HG03558 (cell line): ENCODE measurements around the gene FLT3.
"Not testable (repeated sequence)": the region's sequence is repeated elsewhere in the genome, so short reads cannot be mapped to it uniquely, and the experiment has no call there.

Experiments
- ATAC-seq: cut with Tn5 transposase; IDR thresholded peaks from one replicate; pipeline ENCODE4 v1.9.1; 2021; ENCODE audit warnings: moderate number of reproducible peaks; ENCODE audit not compliant: unreplicated experiment; ENCODE audit errors: extremely low read depth

Gene FLT3

DNA sequence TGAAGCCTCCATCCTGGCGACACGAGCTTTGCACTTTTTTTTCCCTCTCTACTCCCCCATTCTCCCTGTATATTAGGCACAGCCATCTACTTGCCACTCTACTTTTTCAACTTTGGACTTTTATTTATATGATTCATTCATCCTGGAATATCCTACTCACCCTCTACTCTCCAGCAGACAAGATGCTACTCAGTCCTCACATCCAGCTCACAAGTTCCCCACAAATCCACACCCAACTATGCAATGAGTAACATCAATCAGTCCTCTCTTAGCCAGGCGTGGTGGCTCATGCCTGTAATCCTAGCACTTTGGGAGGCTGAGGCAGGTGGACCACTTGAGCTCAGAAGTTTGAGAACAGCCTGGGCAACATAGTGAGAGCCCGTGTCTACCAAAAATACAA, 88.0 kb downstream of the FLT3 start:
- ATAC-seq = no peak

GRCh38 chr13:28010046-28010445, 90.3 kb downstream of the FLT3 start:
- ATAC-seq = no peak

DNA sequence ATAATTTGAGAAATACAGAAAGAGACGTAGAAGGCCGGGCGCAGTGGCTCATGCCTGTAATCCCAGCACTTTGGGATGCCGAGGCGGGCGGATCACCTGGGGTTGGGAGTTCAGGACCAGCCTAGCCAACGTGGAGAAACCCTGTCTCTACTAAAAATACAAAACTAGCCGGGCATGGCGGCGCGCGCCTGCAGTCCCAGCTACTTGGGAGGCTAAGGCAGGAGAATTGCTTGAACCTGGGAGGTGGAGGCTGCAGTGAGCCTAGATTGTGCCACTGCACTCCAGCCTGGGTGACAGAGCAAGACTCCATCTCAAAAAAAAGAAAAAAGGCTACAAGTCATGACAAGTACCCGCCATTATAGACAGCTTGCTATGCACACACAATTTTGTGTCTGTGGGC, 95.4 kb downstream of the FLT3 start:
- not testable (repeated sequence) for ATAC-seq

- no peak for ATAC-seq
These were observed 97.3 kb downstream of the FLT3 start for GRCh38 chr13:28002886-28003698.

- no peak for ATAC-seq
These were observed 98.4 kb downstream of the FLT3 start for GRCh38 chr13:28001837-28002473.

DNA sequence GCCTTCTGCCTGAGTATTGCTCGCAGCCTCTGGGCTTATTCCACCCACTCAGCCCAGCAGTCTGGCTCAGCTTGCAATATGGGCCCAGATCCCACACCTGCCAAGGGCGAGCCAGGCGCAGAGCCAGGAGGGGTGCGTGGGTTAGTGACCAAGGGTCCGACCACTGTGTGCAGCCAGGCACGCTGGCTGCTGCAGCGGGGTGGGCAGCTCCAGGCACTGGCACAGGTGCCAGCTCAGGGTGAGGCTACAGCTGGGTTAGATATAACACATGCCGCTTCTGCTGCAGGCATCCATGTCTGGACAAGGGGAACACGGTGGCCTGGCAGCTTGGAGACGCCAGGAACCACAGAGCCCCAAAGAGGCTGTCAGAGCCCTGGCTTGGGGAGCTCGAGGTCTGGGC, 99.3 kb downstream of the FLT3 start:
- ATAC-seq = no peak

- ATAC-seq = no peak
These were observed 99.8 kb downstream of the FLT3 start for GRCh38 chr13:28000567-28000966.

GRCh38 chr13:27997904-27998522, 102.4 kb downstream of the FLT3 start:
- ATAC-seq = no peak

- no peak for ATAC-seq
These were observed 108.5 kb downstream of the FLT3 start for GRCh38 chr13:27991881-27992280.

DNA sequence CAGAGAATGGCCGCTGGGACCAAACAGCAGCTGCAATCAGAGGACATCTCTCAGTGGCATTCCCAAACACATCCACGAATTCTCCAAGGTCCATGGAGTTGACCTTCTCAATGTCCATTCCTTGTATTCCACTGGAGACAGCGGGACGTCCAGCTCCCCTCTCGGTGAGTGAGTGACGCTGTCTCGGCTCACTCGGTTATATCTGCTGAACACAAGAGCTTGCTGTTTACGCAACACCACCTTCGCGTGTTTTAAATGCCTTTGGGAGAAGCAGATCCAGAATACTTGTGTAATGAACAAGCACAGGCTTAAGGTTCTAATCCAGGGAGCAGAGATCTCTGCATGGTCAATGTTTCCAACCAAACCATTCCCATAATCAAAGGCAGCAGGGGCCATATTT, 111.9 kb downstream of the FLT3 start, which contains the start of gene URAD:
TSS of gene URAD (minus strand) at position 174 of the 400 bp plus-strand sequence. CDS start at position 118, 56 bp downstream.
- no peak for ATAC-seq

DNA sequence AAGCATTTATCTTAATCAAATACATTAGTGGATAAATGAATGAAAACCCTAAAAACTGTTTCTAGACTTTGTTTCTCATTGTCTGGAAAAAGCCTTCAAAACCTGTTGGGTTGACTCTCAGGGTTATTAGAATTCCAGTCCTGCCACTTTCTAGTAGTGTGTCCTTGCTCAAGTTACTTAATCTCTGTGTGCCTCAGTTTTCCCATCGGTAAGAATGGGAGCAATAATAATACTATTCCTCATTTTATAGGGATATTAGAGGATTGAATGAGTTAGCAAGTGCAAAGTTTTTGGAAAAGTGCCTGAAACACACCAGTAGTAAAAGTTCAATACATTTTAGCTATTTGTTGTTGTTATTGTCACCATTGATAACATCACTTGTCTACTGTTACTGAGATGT, 114.8 kb downstream of the FLT3 start:
- no peak for ATAC-seq

DNA sequence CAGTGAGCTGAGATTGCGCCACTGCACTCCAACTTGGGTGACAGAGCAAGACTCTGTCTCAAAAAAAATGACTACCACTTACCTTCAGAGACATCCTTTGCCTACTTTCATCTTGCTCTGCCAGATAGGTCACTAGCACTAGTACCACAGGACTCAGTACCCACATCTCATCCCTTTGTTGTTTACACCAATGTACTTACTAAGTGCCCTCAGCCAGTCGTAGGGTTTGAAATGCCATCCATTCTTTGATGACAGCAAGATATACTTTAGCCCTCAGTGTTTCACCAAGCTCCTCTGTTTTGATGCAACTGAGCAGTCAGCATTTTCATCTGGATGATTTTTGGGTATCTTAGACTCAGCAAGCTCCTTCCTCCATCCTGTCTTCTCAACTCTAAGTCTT, 118.0 kb downstream of the FLT3 start:
- ATAC-seq = no peak

DNA sequence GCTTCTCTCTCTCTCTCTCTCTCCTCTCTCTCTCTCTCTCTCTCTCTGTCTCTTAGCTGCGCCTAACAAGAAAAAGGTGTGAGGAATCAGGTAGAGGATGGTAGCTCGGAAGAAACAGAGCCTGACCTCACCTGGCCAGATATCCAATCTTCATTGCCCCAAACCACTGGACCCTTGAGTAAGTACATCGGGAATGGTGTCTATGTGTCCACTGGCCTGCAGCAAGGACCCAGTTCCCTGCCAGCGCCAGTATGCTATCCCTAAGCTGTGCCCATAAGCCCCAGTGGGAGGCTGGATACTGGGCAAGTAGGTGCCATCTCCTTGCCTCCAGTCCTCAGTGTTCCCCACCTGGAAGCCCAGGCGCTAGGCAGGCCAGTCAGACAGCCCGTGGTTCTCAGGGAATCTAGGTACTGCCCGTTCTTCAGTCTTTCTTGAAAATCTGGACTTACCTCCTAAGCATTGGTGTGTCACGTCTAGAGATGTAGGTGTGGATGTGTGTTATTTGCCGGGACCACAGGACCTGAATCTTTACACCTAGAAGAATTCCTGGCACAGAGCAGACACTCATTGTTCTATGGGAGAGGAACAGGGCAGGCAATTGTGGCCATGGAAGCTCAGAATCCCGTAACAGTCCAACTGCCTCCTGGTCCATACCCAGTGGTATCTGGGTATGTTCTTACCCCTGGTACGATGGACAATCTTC, 119.2 kb downstream of the FLT3 start:
- ATAC-seq = no peak

- ATAC-seq = no peak
These were observed 119.9 kb downstream of the FLT3 start for GRCh38 chr13:27980280-27980998.

GRCh38 chr13:27979765-27980279, 120.6 kb downstream of the FLT3 start:
- no peak for ATAC-seq

GRCh38 chr13:27979001-27979643, 121.3 kb downstream of the FLT3 start:
- ATAC-seq = no peak

DNA sequence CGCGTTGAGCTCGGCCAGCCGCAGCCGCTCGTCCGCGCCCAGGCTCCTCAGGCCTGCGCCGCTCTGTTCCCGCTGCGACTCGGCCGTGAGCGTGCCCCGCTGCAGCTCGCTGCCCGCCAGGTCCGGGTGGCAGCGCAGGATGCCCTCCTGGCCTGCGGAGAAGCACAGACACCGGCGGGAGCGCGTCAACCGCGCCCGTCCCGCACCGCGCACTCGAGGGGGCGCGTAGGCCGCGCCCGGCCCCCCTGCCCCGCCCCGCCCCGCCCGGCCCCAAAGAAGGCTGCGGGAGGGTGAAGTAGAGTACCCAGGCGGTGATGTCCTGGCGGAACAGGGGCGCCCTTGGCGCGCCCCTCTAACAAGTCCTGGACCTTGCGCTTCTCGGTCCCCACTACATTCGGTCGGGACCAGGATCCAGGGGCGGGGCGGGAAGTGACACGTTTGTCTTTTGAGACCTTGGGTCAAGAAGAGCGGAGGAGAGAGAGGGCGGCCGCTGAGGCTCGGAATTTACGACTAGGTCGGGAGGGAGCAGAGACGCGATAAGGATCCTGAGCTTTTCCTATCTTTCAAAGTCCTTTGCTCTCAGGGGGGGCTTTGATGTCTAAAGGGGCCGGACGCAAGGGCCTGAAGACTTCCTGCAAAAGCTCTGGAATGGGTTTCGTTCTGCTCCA, 121.9 kb downstream of the FLT3 start:
- no peak for ATAC-seq

GRCh38 chr13:27977476-27978300, 122.7 kb downstream of the FLT3 start:
- no peak for ATAC-seq
